ENCODE data around the gene SIRT3. TPM values are rescaled to one million over a fixed set of nuclear protein-coding genes. Genes with fewer than 3 reads are reported as not detected.

The SIRT3 gene
- total RNA-seq, 4 donors from 2014 or later: 12.6 to 18.4 (median 14.2) TPM

DNA sequence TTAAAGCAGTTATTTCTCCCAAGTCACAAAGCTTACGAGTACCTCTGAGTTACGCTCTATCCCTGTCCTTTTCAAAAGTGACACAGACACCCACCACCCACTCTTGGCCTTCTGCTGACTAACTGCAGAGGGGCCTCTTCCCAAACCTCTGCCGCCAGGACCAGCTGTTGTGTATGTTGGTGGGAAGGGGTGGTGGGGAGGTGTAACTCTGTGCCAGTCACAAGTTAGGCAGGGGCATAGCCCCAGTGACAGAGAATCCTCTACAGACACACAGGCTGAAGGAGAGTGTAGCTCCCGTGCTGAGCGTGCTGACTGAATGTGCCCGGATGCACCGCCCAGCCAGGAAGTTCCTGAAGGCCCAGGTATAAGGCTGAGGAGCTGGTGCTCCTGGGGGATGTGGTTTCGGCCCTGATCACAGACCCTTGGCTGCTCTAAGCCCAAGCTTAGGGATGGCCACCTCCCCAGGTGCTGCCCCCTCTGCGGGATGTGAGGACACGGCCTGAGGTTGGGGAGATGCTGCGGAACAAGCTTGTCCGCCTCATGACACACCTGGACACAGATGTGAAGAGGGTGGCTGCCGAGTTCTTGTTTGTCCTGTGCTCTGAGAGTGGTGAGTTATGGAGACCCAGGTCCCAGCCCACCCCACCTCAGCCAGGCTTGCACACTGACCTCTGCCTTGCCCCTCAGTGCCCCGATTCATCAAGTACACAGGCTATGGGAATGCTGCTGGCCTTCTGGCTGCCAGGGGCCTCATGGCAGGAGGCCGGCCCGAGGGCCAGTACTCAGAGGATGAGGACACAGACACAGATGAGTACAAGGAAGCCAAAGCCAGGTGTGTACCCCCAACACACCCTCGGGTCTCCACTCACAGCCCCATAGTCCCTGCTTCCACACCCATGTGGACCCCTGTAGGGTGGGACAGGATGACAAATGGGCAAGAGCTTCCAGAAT, 23.7 kb downstream of the SIRT3 start:
- no peak overlapping the region for H3K4me3 ChIP-seq (ENCODE audit: low read depth, poor library complexity, severe bottlenecking)
- intact Hi-C loops (cut with DNase I; ENCODE audit: low total_unique reads): no loop called here
- 90% methylated on average over 13 to 17 of the region's 17 CpGs for WGBS, 2 donors
- DNase-seq (ENCODE audit: low spot score in 2 of 2): no peak
- TF ChIP-seq POLR2A (IDR thresholded peaks at IDR 0.05): no peak
- TF ChIP-seq, protein P1, sequence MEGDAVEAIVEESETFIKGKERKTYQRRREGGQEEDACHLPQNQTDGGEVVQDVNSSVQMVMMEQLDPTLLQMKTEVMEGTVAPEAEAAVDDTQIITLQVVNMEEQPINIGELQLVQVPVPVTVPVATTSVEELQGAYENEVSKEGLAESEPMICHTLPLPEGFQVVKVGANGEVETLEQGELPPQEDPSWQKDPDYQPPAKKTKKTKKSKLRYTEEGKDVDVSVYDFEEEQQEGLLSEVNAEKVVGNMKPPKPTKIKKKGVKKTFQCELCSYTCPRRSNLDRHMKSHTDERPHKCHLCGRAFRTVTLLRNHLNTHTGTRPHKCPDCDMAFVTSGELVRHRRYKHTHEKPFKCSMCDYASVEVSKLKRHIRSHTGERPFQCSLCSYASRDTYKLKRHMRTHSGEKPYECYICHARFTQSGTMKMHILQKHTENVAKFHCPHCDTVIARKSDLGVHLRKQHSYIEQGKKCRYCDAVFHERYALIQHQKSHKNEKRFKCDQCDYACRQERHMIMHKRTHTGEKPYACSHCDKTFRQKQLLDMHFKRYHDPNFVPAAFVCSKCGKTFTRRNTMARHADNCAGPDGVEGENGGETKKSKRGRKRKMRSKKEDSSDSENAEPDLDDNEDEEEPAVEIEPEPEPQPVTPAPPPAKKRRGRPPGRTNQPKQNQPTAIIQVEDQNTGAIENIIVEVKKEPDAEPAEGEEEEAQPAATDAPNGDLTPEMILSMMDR (IDR thresholded peaks at IDR 0.05): no peak

DNA sequence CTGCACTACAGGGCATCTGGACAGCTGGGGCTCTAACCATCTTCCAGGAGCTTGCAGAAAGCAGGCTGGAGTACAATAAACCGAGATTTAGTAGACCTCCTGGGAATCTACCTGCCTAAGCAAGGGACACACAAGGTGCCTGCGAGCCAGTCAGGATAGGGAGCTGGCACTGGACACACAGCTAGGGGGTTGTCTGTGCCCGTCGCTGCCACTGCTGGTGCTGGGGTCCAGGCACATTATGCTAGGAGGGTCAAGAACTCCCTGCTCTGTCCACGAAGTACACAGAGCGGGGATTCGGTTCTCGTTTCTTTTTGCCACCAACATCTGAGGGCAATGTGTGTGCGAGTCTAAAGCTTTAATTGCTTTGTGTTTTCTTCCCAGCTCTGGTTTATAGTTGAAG, 24.4 kb downstream of the SIRT3 start:
- DNase-seq (ENCODE audit: low spot score in 2 of 2): no peak

DNA sequence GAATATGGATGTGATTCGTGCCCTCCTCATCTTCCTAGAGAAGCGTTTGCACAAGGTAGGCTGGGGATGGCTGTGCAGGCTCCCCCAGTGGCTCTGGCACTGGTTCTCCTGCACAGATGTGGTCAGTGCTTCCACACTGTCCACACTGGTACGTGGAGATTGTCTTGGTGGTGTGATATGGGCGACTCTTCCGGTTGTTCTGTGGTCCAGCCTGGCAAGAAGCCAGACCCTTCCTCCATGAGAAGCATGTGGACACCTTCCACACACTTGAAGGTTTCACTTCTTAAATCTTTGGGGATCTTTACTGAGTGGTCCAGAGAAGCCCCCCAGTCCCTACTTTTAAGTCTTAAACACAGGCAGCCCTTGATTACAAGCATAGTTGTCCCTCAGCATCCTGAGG, 24.8 kb downstream of the SIRT3 start:
- no peak for TF ChIP-seq POLR2A (IDR thresholded peaks at IDR 0.05)
- TF ChIP-seq, protein P1 (IDR thresholded peaks at IDR 0.05): no peak
- intact Hi-C loops (cut with DNase I; ENCODE audit: low total_unique reads): no loop called here
- no peak for DNase-seq (ENCODE audit: low spot score in 2 of 2)
- 87% methylated on average over 5 of the region's 5 CpGs for WGBS, 2 donors
- H3K4me3 ChIP-seq (ENCODE audit: low read depth, poor library complexity, severe bottlenecking): no peak overlapping the region

More for the DNA sequence above, 24.4 kb downstream of the SIRT3 start:
- 88 to 89% methylated on average over 9 of the region's 9 CpGs for WGBS, 2 donors
- no peak overlapping the region for H3K4me3 ChIP-seq (ENCODE audit: low read depth, poor library complexity, severe bottlenecking)
- TF ChIP-seq, protein P1 (IDR thresholded peaks at IDR 0.05): no peak
- TF ChIP-seq POLR2A (IDR thresholded peaks at IDR 0.05): no peak
- intact Hi-C loops (cut with DNase I; ENCODE audit: low total_unique reads): no loop called here

DNA sequence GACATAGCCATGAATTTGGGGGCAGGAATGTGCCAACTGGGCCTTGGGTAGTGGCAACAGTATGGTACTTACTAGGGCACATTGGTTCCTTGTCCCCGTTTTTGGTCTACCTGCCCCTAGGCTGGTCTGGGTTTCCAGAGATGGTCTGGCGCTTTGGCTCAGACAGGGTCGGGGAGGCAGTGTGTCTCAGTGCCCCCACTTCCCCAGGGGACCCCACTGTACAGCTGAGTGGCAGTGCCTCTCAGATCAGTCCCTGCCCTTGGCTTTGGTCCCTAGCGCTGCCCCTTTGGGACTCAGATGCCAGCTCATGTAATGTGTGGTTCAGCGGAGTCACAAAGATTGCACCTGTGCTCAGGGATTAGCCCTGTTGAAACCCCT, 25.4 kb downstream of the SIRT3 start:
- 88% methylated on average over 5 of the region's 5 CpGs for WGBS, 2 donors
- intact Hi-C loops (cut with DNase I; ENCODE audit: low total_unique reads): no loop called here
- DNase-seq (ENCODE audit: low spot score in 2 of 2): peak in 1 of 2 donors; percentile 83
- H3K4me3 ChIP-seq (ENCODE audit: low read depth, poor library complexity, severe bottlenecking): no peak overlapping the region
- no peak for TF ChIP-seq POLR2A (IDR thresholded peaks at IDR 0.05)
- TF ChIP-seq, protein P1 (IDR thresholded peaks at IDR 0.05): no peak

DNA sequence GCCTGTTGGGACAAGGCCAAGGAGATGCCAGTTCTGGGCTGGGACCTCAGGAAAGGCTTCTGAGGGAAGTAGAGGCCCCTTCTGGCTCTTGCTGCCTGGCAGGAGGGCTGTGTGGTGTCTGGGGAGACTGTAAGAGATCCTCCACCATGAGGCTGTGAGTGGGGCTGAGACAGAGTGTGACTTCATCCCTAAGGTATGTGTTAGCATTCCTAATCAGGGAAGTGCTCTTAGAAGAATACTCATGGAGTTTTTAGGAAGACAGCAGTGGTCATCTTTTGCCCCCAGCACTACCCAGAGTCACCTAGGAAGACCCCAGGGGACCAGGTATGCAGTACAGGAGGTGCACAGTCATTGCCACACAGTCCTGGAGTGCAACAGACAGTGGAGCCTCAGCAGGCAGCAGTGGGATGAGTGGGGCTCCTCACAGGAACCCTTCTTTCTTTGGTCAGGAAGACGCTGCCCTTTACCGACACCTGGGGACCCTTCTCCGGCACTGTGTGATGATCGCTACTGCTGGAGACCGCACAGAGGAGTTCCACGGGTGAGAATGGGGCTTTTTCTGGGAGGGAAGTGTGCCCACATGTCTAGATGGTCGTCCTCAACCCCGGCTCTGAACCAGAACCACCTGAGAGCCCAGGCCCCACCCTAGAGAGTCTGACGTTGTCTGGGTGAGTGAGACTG, 25.9 kb downstream of the SIRT3 start:
- TF ChIP-seq, protein P1 (IDR thresholded peaks at IDR 0.05): no peak
- no peak for TF ChIP-seq POLR2A (IDR thresholded peaks at IDR 0.05)
- peak in 1 of 2 donors; percentile 74 for DNase-seq (ENCODE audit: low spot score in 2 of 2)
- no peak overlapping the region for H3K4me3 ChIP-seq (ENCODE audit: low read depth, poor library complexity, severe bottlenecking)
- 81 to 82% methylated on average over 7 to 9 of the region's 9 CpGs for WGBS, 2 donors
- intact Hi-C loops (cut with DNase I; ENCODE audit: low total_unique reads): no loop called here
